Thoracic aorta (tissue), 2 donors: ENCODE measurements around the gene LRPAP1. TPM values are rescaled to one million over a fixed set of nuclear protein-coding genes. Genes with fewer than 3 reads are reported as not detected.
"Not testable (repeated sequence)": the region's sequence is repeated elsewhere in the genome, so short reads cannot be mapped to it uniquely, and the experiment has no call there.

ENCODE experiments used
- ATAC-seq: fragments of 150-250 bp; one replicate; pipeline ENCODE4 v1.8.0; 2017; ENCODE audit warnings: low read depth; ENCODE audit not compliant: insufficient number of reproducible peaks, low FRiP score
- DNase-seq: peaks from one replicate; pipeline ENCODE4 v3.0.0-alpha.2; 2020; ENCODE audit warnings: low spot score
- H3K27ac ChIP-seq, 2 donors: fragments of 200-600 bp; sonication (generic); 1 replicate in 1 of 2; 2 replicates in 1 of 2; pipeline ENCODE4 v1.5.1; 2016; ENCODE audit warnings: mild to moderate bottlenecking in 2 of 2, moderate library complexity in 2 of 2
- H3K27me3 ChIP-seq: fragments of 200-600 bp; sonication (generic); replicated peaks from 2 replicates; pipeline ENCODE4 v1.6.0; 2016; ENCODE audit warnings: mild to moderate bottlenecking; ENCODE audit not compliant: insufficient read depth
- H3K36me3 ChIP-seq: fragments of 200-600 bp; sonication (generic); one replicate; pipeline ENCODE4 v1.5.1; 2016
- H3K4me1 ChIP-seq, 2 donors: fragments of 200-600 bp; sonication (generic); 1 replicate in 1 of 2; 2 replicates in 1 of 2; pipeline versions ENCODE4 v1.5.1 to v1.6.0; 2016; ENCODE audit warnings: low read depth in 2 of 2, mild to moderate bottlenecking in 1 of 2; ENCODE audit not compliant: control insufficient read depth in 1 of 2
- H3K4me3 ChIP-seq: fragments of 200-600 bp; sonication (generic); 2 replicates; pipeline ENCODE4 v1.5.1; 2016; ENCODE audit warnings: mild to moderate bottlenecking
- H3K9me3 ChIP-seq: fragments of 200-600 bp; sonication (generic); 2 replicates; pipeline ENCODE4 v1.5.1; 2016
- total RNA-seq, 2 donors: library from RNA; depleted of rRNA; stranded (reverse); fragments of >200 nt; gene quantifications; one replicate each; pipeline versions ENCODE4 v1.1.0 to v1.2.3, GENCODE V29; 2016

Gene LRPAP1
- total RNA-seq, 2 donors from 2014 or later: 155 to 263 TPM

DNA sequence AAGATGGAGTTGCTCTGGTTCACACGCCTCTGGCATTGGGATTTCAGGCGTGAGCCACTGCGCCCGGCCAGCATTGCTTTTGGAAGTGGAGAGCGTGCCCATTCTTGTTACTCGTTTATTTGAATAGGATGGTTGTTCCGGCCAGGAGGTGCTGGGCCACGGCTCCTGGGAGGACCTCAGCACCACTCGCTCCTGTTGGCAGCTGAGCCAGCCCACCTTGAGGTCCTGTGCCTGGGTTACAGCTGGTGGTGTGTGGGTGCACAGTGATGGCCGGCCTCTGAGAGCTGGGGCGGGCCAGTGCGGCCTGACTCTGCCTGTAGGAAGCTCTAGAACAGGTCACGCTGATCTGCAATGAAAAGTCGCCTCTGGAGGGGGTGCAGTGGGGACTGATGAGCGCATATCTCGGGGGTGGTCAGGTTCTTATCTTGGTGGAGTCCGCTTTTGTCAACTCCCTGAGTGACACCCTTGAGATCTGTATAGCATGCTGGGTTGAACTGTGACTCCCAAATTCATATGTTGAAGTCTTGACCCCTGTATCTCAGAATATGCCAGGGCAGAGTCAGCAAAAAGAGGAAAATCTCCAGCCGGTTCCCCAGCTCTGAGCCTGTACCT lies 23.3 kb upstream of the LRPAP1 start:
- H3K4me3 ChIP-seq, DNase-seq, ATAC-seq, H3K27me3 ChIP-seq, H3K27ac ChIP-seq, H3K9me3 ChIP-seq, H3K4me1 ChIP-seq, H3K36me3 ChIP-seq: not testable (repeated sequence)

DNA sequence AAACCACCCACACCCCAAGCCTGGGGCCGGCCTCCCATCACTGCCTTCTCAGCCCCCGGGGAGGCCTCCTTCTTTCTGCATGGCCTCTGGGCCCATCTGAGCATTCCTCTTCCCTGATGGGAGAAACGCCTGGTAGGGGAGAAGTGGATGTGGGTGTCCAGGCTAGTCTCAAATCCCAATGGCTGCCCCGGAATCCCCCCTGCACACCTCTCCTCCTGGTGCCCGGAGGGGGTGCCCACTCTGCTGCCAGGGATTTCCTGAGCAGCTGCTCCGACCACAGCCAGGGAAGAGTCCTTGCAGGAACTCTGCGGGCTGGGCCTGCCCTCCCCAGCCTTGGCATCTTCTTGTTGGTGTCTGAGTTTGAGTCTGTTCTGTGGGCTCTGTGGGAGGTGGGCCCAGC lies 19.1 kb upstream of the LRPAP1 start:
- DNase-seq, H3K27me3 ChIP-seq, H3K27ac ChIP-seq, H3K9me3 ChIP-seq, ATAC-seq, H3K4me3 ChIP-seq, H3K36me3 ChIP-seq, H3K4me1 ChIP-seq: not testable (repeated sequence)

DNA sequence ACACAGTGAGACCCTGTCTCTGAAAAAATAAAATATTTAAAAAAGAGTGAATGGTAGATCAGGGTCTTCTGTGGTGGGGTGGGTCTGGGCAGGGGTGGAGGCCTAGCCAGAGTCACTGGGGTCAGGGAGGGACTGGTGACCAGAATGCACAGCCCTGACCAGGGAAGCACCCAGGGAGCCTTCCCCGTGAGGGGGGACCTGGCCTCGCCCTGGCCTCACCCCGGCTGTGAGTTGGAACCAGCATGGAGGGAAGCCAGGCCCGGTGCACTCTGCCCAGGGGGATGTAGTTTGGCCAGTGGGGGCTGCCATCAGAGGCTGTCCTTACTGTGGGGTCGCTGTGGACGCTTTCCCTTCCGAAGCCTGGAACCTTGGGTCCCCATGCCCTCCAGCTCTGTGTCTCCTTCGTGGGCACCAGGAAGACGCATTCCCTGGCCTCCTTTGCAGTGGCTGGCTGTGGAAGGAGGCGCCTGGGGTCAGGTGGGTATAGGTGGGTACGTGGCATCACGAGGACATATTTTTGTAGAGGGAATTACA lies 18.6 kb upstream of the LRPAP1 start:
- not testable (repeated sequence) for H3K36me3 ChIP-seq, ATAC-seq, H3K27ac ChIP-seq, DNase-seq, H3K4me3 ChIP-seq, H3K27me3 ChIP-seq, H3K4me1 ChIP-seq, H3K9me3 ChIP-seq

DNA sequence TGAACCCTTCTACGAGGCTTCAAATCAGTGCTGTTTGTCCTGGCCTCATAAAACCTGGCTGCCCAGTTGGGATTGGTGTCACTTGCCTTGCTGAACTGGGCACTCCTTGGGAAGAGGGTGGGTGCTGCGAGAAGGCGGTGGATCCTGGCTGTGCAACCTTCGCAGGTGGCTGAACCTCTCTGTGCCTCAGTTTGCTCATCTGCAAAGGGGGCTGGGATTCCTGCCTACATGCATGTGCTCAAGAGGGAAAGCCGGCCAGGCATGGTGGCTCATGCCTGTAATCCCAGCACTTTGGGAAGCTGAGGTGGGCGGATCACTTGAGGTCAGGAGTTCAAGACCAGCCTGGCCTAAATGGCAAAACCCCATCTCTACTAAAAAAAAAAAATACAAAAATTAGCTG lies 17.8 kb upstream of the LRPAP1 start:
- not testable (repeated sequence) for H3K4me1 ChIP-seq, H3K27ac ChIP-seq, ATAC-seq, H3K36me3 ChIP-seq, H3K9me3 ChIP-seq, H3K4me3 ChIP-seq, DNase-seq, H3K27me3 ChIP-seq

DNA sequence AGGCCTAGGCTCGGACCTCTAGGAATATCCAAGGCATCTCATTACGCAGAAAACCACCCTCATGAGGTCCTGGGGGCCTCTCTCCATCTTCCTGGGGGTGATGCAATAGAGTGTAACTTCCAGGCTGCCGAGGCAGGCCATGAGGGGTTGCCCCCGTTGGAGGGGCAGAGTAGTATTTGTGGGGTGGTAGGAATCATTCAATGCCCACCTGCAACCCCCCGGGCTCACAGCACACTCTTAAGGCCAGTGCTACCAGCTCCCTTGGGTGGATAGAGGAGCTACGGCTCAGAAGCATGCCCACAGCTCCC lies 17.4 kb upstream of the LRPAP1 start:
- not testable (repeated sequence) for H3K36me3 ChIP-seq, H3K27ac ChIP-seq, H3K4me1 ChIP-seq, ATAC-seq, DNase-seq, H3K9me3 ChIP-seq, H3K27me3 ChIP-seq, H3K4me3 ChIP-seq

DNA sequence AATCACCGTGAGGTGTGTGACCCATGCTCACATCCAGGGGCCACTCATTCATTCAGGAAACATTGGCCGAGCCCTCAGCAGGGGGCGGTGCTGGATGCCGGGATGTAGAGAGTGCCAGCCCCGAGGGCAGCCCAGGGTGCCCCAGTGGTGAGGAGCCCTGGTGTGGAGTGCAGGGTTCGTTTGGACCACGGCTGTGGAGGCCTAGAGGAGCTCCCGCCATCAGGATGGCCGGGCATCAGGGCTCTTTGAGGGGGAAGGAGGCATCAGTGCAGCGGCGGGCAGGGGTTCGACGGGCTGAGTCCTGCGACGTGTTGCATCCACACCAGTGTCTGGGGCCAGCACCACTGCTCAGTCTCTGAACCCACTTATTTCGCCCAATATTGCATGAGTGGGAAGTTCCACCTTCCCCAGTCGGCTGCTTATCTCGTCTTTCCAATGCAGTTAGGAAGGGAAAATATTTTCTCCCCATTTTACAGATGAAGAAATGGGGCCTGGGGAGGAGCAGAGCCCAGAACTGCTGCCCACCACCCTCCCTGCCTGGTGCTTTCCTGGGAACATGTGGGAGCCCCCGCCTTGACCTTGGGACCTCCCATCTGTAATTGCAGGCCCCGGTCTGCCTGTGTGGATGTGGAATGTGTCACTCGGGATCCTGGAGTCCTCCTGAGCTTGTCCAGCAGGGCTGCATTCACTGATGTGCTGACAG lies 16.9 kb upstream of the LRPAP1 start:
- not testable (repeated sequence) for H3K9me3 ChIP-seq, H3K27me3 ChIP-seq, ATAC-seq, H3K4me3 ChIP-seq, H3K27ac ChIP-seq, H3K36me3 ChIP-seq, H3K4me1 ChIP-seq, DNase-seq

DNA sequence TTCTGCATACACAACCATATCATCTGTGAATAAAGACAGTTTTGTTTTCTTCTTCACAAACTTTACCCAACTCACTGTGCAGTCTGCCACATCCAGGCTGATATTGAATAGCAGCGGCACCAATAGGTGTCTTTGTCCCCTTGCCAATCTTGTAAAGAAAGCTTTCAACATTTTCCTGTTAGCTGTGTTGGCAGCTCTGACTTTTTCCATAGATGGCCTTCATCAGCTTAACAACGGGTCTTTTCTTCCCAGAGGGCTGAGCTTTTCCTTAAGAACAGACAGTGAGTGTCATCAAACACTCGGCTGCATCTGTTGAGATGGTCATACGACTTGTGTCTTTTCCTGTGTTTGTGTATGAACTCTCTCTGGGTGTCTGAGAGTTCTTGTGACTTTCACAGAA lies 14.5 kb upstream of the LRPAP1 start:
- not testable (repeated sequence) for H3K27me3 ChIP-seq, H3K9me3 ChIP-seq, H3K4me3 ChIP-seq, ATAC-seq, H3K36me3 ChIP-seq, H3K27ac ChIP-seq, DNase-seq, H3K4me1 ChIP-seq

DNA sequence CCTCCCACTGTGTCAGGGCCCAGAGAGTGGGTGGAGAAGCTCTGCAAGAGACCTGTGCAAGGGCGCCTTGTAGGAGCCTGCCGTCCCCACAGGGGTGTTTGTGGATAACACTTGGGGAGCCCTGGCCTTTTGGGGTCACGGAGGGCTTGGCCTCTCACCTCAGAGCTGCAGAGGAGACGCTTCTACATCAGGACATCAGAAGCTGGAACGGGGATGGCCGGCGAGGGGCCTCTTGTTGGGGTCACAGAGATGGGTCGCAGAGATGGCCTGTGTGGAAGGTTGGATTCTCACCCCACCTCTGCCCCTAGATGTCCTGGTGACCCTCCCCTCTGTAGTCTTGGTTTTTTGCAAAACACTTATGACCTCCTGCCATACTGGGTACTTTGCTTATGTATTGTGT lies 13.1 kb upstream of the LRPAP1 start:
- not testable (repeated sequence) for ATAC-seq, DNase-seq, H3K27ac ChIP-seq, H3K4me3 ChIP-seq, H3K9me3 ChIP-seq, H3K36me3 ChIP-seq, H3K4me1 ChIP-seq, H3K27me3 ChIP-seq

DNA sequence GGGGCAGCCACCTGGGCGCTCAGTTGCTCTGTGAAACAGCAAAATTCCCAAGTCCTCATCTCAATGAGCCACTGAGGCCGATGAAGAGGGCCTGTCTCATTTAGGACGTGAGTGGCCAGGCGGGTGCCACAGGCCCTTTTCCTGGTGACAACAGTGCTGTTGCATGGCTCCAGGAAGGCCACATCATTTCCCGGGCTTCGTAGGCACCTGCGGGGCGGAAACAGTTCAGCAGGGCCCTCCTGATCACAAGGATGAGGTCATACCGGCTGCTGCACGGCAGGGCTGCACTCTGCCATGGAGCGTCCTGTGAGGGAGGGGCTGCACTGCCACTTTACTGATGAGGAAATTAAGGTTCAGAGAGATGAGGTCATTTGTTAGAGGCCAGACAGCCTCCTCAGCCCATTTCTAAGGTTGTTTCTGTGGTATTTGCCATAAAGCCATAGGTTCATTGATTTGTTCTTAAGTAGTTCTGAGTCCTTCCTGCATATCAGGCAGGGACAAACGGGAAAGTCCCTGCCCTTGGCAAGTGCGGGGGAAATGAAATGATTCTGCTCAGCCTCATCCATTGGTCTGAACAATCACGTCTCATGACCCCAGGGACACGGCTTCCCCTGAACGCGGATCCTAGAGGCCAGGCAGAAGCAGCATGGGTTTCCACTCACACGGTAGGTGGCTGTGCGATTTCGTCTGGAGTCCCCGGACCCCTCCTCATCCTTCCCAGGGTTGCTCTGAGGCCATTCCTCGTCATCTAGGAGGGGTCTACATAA lies 12.2 kb upstream of the LRPAP1 start:
- not testable (repeated sequence) for ATAC-seq, H3K9me3 ChIP-seq, H3K27ac ChIP-seq, H3K27me3 ChIP-seq, H3K36me3 ChIP-seq, H3K4me3 ChIP-seq, H3K4me1 ChIP-seq, DNase-seq

DNA sequence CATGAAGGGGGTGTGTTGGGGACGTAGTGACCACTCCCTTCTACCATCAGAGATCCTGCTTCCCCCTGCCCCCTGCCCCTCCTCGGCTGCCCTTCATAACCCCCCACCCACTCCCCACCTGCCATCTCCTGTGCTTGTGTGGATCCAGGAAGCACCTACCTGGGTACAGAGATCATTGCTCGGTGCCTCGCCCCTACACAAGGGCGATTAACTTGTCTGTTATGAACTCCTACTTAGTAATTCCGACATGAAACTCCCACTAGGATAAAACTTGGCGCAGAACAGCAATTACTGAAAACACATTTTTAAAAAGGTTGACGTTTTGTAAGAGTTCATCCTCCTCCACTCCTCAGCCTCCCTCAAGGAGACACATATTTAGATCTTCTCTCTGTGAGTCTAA lies 11.2 kb upstream of the LRPAP1 start:
- not testable (repeated sequence) for H3K27ac ChIP-seq, H3K27me3 ChIP-seq, H3K36me3 ChIP-seq, ATAC-seq, DNase-seq, H3K4me1 ChIP-seq, H3K9me3 ChIP-seq, H3K4me3 ChIP-seq

DNA sequence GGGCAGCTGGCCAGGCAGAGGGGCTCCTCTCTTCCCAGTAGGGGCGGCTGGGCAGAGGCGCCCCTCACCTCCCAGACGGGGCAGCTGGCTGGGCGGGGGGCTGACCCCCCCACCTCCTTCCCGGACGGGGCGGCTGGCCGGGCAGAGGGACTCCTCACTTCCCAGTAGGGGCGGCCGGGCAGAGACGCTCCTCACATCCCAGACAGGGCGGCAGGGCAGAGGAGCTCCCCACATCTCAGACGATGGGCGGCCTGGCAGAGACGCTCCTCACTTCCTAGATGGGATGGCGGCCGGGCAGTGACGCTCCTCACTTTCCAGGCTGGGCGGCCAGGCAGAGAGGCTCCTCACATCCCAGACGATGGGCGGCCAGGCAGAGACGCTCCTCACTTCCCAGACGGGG lies 6.7 kb upstream of the LRPAP1 start:
- not testable (repeated sequence) for ATAC-seq, DNase-seq, H3K27me3 ChIP-seq, H3K4me1 ChIP-seq, H3K9me3 ChIP-seq, H3K4me3 ChIP-seq, H3K27ac ChIP-seq, H3K36me3 ChIP-seq

DNA sequence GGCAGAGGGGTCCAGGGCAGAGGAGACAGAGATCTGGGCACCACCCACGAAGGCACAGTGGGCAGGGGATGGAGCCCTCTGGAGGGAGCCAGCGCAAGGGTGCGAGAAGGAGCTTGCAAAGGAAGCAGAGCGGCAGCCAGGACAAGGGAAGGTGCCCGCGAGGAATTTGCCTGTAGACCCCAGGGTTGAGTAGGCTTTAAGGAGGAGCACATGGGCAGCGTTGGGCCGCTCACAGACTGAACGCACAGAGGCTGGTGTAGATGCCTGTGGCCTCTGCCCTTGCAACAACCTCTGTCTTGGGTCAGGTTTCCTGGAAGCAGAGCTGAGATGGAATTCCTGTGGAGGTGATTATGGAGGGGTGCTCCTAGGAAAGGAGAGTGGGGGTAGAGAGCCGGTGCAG lies 3.6 kb upstream of the LRPAP1 start:
- not testable (repeated sequence) for H3K4me3 ChIP-seq, DNase-seq, ATAC-seq, H3K27ac ChIP-seq, H3K36me3 ChIP-seq, H3K9me3 ChIP-seq, H3K27me3 ChIP-seq
- peaks cover 12 to 13% of the 10 kb centered on the region in 2 donors for H3K4me1 ChIP-seq
